GM19193 (cell line): Measurements from ENCODE around the gene TTC32.

Experiments
- POLR2A ChIP-seq: IDR thresholded peaks from 4 replicates; pipeline ENCODE4 v1.6.1; 2011; ENCODE audit not compliant: insufficient read depth, insufficient read length; ENCODE audit errors: extremely low read depth

The TTC32 gene

GRCh38 chr2:19911808-19912509 is 10.2 kb upstream of the TTC32 start:
- TF ChIP-seq POLR2A: no peak

GRCh38 chr2:19902216-19902740 is 495 bp upstream of the TTC32 start:
- TF ChIP-seq POLR2A: no peak

GRCh38 chr2:19900931-19901441 is 797 bp downstream of the TTC32 start:
- no peak for TF ChIP-seq POLR2A

DNA sequence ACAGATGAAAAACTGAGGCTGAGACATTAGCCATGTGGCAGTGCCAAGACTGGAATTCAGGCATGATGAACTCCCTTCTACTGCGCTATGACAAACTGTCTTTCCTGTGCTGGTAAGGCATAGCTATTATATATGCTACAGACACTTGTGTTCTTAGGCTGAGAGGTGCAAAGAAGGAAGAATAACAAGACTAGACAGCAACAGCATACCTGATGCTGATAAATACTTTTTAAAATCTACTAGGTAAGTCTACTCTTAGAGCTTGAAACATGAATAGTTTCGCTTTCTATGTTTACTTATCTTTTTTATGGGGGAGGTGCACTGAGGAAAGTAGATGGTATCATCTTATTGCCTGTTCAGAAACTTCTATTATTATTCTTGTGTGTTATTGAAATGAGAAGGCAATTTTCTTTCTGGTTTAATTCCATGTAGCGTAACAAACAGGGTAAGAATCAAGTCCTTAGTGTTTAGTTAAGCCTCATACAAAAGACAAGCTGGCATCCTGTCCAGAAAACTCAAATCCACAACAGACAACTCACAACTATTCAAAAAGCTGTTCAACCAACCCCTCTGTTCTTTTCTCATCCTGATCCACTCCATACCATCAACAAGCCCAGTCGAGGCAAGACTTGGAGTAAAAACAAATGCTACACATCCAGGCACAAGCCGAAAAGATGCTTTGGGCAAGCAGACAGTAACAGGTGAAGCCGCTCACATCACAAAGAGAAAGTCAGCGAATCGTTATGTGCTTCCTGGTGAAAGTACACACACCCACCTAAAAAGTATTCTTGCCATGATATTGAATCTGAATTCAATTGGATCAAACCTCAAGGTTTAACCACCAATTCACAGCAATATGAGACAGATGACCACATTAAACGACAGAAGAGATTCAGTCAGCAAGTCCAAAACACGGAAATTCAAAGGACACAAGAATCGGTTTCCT is 1.5 kb downstream of the TTC32 start:
- TF ChIP-seq POLR2A: no peak

- TF ChIP-seq POLR2A: no peak
These were observed 3.0 kb downstream of the TTC32 start for GRCh38 chr2:19898592-19899329.

DNA sequence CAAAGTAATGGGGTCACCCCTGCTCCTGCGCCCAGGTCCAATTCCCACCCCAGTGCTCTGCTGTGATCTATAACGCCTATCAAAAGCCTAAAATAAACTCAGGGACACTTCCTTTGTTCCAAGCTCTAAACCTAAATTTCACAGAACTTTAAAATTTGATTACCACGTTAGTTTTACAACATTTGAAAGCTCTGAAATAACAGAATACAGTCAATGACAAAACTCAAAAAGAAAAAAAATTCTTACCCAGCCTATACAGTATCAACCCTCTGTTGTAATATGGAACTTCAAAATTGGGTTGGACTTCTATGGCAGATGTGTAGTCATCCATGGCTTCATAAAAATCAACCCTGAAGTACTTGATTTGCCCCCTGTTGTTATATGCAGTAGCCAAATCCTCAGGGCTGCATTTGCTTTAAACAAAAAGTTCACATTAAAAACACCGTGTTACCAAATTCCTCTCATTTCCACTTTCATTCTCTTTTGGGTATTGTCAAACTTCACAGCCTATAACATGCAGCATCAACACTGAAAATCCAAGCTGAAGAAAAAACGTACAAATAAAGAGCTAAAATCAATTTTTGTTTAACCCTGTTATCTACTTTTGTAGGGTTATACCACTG is 4.0 kb downstream of the TTC32 start:
- TF ChIP-seq POLR2A: no peak

DNA sequence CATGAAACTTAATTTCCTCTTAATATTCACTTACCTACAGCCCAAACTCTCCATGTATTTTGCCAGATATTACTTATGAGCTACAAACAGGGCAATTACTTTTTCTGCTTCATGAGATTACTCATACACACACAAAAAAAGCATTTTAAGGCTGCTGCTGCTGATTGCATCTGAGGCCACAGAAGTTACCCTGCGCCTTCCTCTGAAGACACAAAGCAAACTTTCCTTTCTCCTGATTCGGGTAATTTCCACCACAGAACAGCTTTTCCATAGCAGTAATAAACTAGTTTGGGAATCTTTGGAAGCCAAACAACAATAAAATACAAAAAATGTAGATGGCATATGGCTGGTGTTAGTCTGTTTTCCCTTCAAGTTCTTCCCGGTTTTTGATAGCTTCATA is 6.2 kb downstream of the TTC32 start:
- no peak for TF ChIP-seq POLR2A

DNA sequence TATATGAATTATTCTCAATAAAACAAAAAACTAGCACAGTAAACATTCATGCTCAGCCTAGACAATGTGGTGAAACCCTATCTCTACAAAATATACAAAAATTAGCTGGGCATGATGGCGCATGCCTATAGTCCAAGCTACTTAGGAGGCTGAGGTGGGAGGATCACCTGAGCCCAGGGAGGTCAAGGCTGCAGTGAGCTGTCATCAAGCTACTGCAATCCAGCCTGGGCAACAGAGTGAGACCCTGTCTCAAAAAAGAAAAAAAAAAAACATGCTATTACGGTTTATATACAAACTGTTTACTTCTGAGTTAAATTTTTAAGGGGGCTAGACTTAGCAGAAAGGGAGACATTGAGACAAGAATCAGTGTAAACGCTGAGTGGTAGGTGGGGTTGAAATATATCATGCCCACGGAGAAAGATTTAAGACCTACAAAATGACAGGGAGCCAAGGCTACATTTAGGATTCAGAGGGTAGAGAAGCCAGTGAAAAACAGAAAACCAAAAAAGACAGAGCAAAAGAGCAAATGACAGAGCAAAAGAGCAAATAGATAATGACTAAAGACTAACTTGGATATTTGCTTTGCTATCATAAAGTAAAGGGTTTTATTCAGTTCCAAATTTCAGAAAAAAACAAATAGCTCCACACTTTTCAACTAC is 7.5 kb downstream of the TTC32 start:
- no peak for TF ChIP-seq POLR2A

- TF ChIP-seq POLR2A: no peak
These were observed 8.2 kb downstream of the TTC32 start for GRCh38 chr2:19893520-19894133.

- TF ChIP-seq POLR2A: no peak
These were observed 11.7 kb downstream of the TTC32 start for GRCh38 chr2:19890104-19890503.

- no peak for TF ChIP-seq POLR2A
These were observed 13.0 kb downstream of the TTC32 start for GRCh38 chr2:19888831-19889230.

DNA sequence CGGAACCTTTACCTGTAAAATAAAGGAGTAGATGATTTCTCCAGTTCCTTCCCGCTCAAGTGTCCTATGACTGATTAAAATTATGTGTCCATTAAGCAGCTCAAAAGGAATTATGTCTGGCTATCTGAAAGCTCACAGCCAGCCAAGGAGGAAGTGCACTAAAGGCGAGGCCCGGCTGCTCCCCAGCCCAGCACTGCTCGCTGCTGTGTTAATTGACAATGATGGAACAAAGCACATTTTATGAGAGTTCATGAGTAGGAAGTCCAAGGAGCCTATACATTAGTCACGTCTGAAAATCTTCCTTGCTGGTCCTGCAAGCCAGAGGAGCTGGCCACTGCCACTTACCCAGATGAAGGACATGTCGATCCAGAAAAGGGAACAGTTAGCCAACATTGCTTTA is 14.3 kb downstream of the TTC32 start:
- no peak for TF ChIP-seq POLR2A

GRCh38 chr2:19886261-19886660 is 15.5 kb downstream of the TTC32 start:
- no peak for TF ChIP-seq POLR2A

GRCh38 chr2:19885791-19886190 is 16.0 kb downstream of the TTC32 start:
- TF ChIP-seq POLR2A: no peak
